GM19372 (cell line): ENCODE results near the gene C6orf52.
"Not testable (repeated sequence)": the region's sequence is repeated elsewhere in the genome, so short reads cannot be mapped to it uniquely, and the experiment has no call there.

Source experiments
- ATAC-seq: cut with Tn5 transposase; IDR thresholded peaks from one replicate; pipeline ENCODE4 v1.9.1; 2021; ENCODE audit warnings: mild to moderate bottlenecking, low read depth, moderate library complexity; ENCODE audit not compliant: unreplicated experiment

C6orf52 gene

GRCh38 chr6:10713962-10714361 lies 19.5 kb upstream of the C6orf52 start:
- ATAC-seq: no peak

- ATAC-seq: no peak
Measured at GRCh38 chr6:10696655-10697054, 2.2 kb upstream of the C6orf52 start.

- no peak for ATAC-seq
Measured at GRCh38 chr6:10695086-10695657, 756 bp upstream of the C6orf52 start.

GRCh38 chr6:10692965-10693538 lies 1.4 kb downstream of the C6orf52 start:
- no peak for ATAC-seq

- ATAC-seq: no peak
Measured at GRCh38 chr6:10690651-10691445, 3.6 kb downstream of the C6orf52 start.

GRCh38 chr6:10687582-10687981 lies 6.8 kb downstream of the C6orf52 start:
- no peak for ATAC-seq

- no peak for ATAC-seq
Measured at GRCh38 chr6:10686901-10687300, 7.5 kb downstream of the C6orf52 start.

- no peak for ATAC-seq
Measured at GRCh38 chr6:10685092-10685915, 9.1 kb downstream of the C6orf52 start.

- ATAC-seq: no peak
Measured at GRCh38 chr6:10684618-10685017, 9.8 kb downstream of the C6orf52 start.

- no peak for ATAC-seq
Measured at GRCh38 chr6:10682355-10682988, 11.9 kb downstream of the C6orf52 start.

- no peak for ATAC-seq
Measured at GRCh38 chr6:10681795-10682194, 12.6 kb downstream of the C6orf52 start.

- ATAC-seq: no peak
Measured at GRCh38 chr6:10678456-10678855, 16.0 kb downstream of the C6orf52 start.

GRCh38 chr6:10676403-10676802 lies 18.0 kb downstream of the C6orf52 start:
- no peak for ATAC-seq

GRCh38 chr6:10668126-10668917 lies 26.1 kb downstream of the C6orf52 start:
- no peak for ATAC-seq

GRCh38 chr6:10665595-10665994 lies 28.8 kb downstream of the C6orf52 start:
- not testable (repeated sequence) for ATAC-seq

GRCh38 chr6:10662742-10663141 lies 31.7 kb downstream of the C6orf52 start:
- no peak for ATAC-seq

- ATAC-seq: no peak
Measured at GRCh38 chr6:10662207-10662606, 32.2 kb downstream of the C6orf52 start.

GRCh38 chr6:10660431-10661191 lies 33.8 kb downstream of the C6orf52 start:
- ATAC-seq: not testable (repeated sequence)
